GM10847 (cell line): ENCODE measurements around the gene EDN2.

Experiments used
- POLR2A ChIP-seq: IDR thresholded peaks from 2 replicates; pipeline ENCODE4 v1.6.1; 2011; ENCODE audit not compliant: insufficient read length; ENCODE audit errors: extremely low read depth

The EDN2 gene

DNA sequence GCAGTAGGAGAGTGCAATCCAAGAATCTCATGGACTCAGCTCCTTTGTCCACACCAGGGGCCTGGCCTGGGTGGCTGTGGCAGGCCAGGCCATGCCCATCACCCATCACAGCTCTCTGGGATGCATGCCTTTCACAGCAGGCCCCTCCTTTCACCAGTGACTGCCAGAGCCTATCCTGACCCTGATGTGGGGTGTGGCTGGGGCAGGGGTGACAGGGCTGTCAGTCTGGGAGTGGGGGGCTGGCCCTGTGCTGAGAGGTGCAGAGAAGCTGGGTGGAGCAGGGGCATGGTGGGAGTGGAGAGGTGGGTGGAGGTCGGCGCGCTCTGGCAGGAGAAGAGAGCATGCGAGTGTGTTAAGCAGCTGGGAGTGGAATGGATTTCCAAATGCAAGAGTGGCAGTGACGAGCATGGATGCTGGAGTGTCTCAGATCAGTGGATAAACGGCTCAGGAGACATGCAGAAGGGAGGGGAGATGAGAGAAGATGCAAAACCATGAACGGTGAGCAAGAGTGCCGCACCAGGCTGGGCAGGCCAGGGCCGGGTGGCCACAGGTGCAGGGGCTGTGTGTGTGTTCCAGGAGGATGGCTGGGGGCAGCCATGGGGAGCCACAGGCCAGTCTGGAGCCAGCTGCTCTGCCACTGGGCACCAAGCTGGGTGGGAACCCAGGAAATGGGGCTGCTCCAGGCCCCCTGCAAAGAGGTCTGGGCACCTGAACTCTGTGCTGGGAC is 39.6 kb upstream of the EDN2 start:
- TF ChIP-seq POLR2A, result no peak

GRCh38 chr1:41523071-41523470 is 38.6 kb upstream of the EDN2 start:
- TF ChIP-seq POLR2A, result no peak

GRCh38 chr1:41521766-41522165 is 37.3 kb upstream of the EDN2 start:
- TF ChIP-seq POLR2A, result no peak

GRCh38 chr1:41520951-41521752 is 36.7 kb upstream of the EDN2 start:
- no peak for TF ChIP-seq POLR2A

- no peak for TF ChIP-seq POLR2A
These were observed 35.2 kb upstream of the EDN2 start for GRCh38 chr1:41519667-41520066.

GRCh38 chr1:41518471-41518870 is 34.0 kb upstream of the EDN2 start:
- no peak for TF ChIP-seq POLR2A

- no peak for TF ChIP-seq POLR2A
These were observed 32.6 kb upstream of the EDN2 start for GRCh38 chr1:41517062-41517438.

DNA sequence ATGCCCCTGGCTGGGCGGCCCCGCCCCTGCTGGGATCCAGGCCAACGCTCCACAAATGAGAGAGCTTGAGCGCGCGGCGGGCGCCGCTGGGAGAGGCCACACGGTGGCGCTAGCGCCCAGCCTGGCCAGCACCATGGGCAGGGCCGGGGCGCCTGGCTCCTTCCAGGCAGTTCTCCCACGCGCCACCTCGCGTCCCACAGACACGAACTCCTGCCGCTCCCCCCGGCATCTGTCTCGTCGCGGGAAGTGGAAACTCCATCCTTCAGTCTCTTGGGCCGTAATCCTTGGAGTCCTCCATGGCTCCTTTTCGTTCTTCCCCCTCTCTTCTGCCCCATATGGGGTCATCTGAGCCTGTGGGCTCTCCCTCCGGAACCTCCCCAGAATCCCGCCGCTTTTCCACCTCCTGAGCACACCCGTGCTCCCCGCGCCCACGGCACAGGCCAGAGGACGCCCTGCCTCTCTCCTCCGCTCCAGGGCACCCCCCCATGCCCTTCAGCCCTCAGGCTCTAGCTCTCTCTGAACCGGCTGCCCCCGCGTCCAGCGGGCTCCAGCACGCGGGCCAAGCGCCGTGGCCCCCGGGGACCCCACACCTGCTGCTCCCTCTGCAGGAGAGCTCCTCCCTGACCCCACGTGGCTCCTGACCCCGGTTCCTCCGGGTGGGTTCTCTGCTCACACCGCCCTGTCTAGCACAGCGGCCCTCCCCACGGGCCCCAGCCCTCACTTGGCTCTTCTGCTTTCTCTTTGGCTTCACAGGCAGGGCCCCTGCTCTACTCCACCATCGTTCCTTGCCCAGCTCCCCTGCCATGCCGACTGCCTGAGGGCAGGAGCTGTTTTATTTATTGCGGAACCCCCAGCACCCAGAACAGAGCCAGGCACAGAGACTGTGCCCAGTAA is 31.9 kb upstream of the EDN2 start:
- no peak for TF ChIP-seq POLR2A

- TF ChIP-seq POLR2A, result no peak
These were observed 31.3 kb upstream of the EDN2 start for GRCh38 chr1:41515778-41516167.

- TF ChIP-seq POLR2A, result no peak
These were observed 30.7 kb upstream of the EDN2 start for GRCh38 chr1:41515131-41515678.

DNA sequence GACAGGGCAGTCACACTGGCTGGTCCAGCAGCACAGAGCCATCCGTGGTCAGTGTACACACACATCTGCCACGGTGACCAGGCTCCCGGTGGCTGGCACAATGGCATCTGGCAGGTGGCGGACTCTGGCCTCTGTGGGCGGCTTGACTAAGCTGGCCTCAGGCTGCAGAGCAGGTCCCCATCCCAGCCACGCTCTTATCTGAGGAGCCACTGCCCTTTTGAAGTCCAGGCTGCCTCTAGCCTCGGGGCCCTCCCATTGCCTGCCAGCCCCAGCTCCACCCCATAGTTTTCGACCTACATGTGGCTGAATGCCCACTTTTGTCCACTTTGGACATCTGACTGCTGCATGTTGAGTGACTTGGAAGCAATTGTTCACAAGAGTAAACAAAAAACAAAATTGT is 29.9 kb upstream of the EDN2 start:
- no peak for TF ChIP-seq POLR2A

DNA sequence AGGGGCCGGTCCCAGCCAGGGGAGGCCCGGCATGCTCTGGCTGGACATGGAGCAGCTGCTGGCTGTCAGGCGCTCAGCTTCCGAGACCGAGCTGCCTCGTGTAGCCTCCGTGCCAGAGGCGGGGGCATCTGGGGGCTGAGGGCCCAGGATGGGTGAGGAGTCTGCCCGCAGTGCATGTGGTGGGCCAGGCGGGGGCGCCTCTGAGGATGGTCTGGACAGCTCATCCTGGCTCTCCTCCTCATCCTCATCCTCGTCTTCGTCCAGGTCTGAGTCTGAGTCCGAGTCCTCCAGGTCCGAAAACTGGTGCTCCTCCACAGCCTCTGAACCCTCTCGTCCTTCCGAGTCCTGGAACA is 28.9 kb upstream of the EDN2 start:
- no peak for TF ChIP-seq POLR2A

- TF ChIP-seq POLR2A, result no peak
These were observed 28.4 kb upstream of the EDN2 start for GRCh38 chr1:41512701-41513382.

- TF ChIP-seq POLR2A, result no peak
These were observed 26.7 kb upstream of the EDN2 start for GRCh38 chr1:41511239-41511540.

DNA sequence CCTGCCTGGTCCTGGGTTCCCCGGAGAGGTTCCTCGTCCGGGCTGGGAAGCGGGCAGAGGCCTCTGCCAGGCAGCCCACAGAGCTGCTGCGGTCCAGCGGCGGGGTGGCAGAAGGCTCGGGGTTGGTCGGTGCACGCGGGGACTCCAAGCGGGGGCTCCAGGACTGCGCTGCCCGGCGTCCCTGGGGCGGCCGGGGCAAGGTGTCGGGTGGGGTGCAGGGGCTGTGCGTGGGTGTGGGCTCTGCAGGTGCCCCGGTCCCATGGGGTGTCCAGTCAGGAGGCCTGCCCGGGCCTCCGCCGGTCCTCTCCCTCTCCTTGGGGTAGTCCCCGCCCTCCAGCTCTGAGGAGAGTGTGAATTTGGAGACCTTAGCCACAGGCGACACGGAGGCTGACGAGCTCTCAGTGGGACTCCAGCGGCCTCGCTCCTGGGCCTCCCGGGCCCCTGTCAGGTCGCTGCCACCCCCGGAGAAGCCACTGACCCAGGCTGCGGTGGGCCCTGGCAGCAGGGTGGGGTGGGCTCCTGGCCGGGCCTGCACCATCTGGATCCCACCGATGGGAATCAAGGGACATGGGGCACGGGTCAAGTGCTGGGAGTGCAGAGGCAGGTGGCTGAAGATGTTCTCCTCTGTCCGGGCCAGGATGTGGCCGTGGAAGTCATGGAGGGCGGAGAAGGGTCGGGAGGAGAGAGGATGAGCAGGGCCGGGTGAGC is 26.2 kb upstream of the EDN2 start:
- no peak for TF ChIP-seq POLR2A

- TF ChIP-seq POLR2A, result no peak
These were observed 24.8 kb upstream of the EDN2 start for GRCh38 chr1:41509270-41509671.
